Kidney (tissue), 14 donors: ENCODE data around the gene SNX2. TPM values are rescaled to one million over a fixed set of nuclear protein-coding genes. Genes with fewer than 3 reads are reported as not detected.
"Not testable (repeated sequence)": the region's sequence is repeated elsewhere in the genome, so short reads cannot be mapped to it uniquely, and the experiment has no call there.

ENCODE experiments used
- DNase-seq, 5 donors: peaks; one replicate each; pipeline ENCODE4 v3.0.0-alpha.2; 2013 to 2020
- FAIRE-seq: peaks from 2 replicates; lab custom pipeline; 2012; peaks lifted over from hg19 to GRCh38; lab: Jason Lieb, UNC
- H3K27ac ChIP-seq, 2 donors: one replicate each; pipeline ENCODE4 v1.7.0; 2013; ENCODE audit warnings: low read depth in 2 of 2, low read length in 2 of 2, inconsistent platforms in 1 of 2
- H3K27me3 ChIP-seq: one replicate; pipeline ENCODE4 v1.7.1; 2013; ENCODE audit warnings: low read length, inconsistent platforms; ENCODE audit not compliant: control insufficient read depth, insufficient read depth
- H3K36me3 ChIP-seq, 3 donors: one replicate each; pipeline versions ENCODE4 v1.7.0 to v1.7.1; 2013; ENCODE audit warnings: low read length in 3 of 3, control low read depth in 1 of 3, inconsistent platforms in 1 of 3; ENCODE audit not compliant: insufficient read depth in 3 of 3, control insufficient read depth in 2 of 3
- H3K4me1 ChIP-seq, 3 donors: one replicate each; pipeline versions ENCODE4 v1.7.0 to v1.7.1; 2013; ENCODE audit warnings: low read length in 3 of 3, inconsistent platforms in 1 of 3, low read depth in 1 of 3; ENCODE audit not compliant: control insufficient read depth in 2 of 3, insufficient read depth in 2 of 3
- H3K4me3 ChIP-seq, 3 donors: one replicate each; pipeline versions ENCODE4 v1.7.0 to v1.8.1; 2013; ENCODE audit warnings: low read length in 3 of 3, control low read depth in 1 of 3, inconsistent platforms in 1 of 3
- H3K9ac ChIP-seq, 3 donors: one replicate each; pipeline versions ENCODE4 v1.7.0 to v1.7.1; 2013; ENCODE audit warnings: low read length in 3 of 3, control low read depth in 1 of 3, inconsistent platforms in 1 of 3
- H3K9me3 ChIP-seq, 3 donors: one replicate each; pipeline versions ENCODE4 v1.7.0 to v1.7.1; 2013; ENCODE audit warnings: low read length in 3 of 3, control low read depth in 1 of 3, inconsistent platforms in 1 of 3; ENCODE audit not compliant: control insufficient read depth in 2 of 3, insufficient read depth in 1 of 3
- intact Hi-C: fragments of 100-400 bp; cut with DNase I; formaldehyde crosslinking; loops from one replicate; pipeline ENCODE4 v1.11.1; 2022
- polyA plus RNA-seq: library from polyadenylated mRNA; stranded (reverse); fragments of 350-450 nt; fragmentation: Illumina TruSeq; extraction: RNeasy Lipid Tissue Mini Kit (QIAGEN cat#74804); gene quantifications from one replicate; pipeline ENCODE4 v1.2.3, GENCODE V29; 2014; ENCODE audit warnings: low read depth, low replicate concordance; ENCODE audit not compliant: insufficient read depth
- total RNA-seq: library from RNA; stranded (reverse); fragmentation: NEBNext Ultra II Directional; extraction: Animal tissue kit (Norgen Biotek cat#: 25700); gene quantifications from one replicate; pipeline ENCODE4 v1.2.1, GENCODE V29; 2021
- TF ChIP-seq, protein P1 (sequence below): IDR thresholded peaks from 3 replicates; pipeline ENCODE4 v1.5.1; 2012; ENCODE audit warnings: mild to moderate bottlenecking, moderate library complexity, borderline replicate concordance; ENCODE audit not compliant: insufficient read depth; ENCODE audit errors: extremely low read depth
- donor health status: control.
- donor health status: control.
- donor health status: control.
- donor health status: control.
- donor health status: control.
- donor health status: DM: yes; HTN: yes; CAD: no.
- donor health status: Normal renal cell carcinoma (clear cell type).

Gene SNX2
- total and polyA plus RNA-seq, 2 donors from 2014 or later, result 75.8 to 81.3 TPM

DNA sequence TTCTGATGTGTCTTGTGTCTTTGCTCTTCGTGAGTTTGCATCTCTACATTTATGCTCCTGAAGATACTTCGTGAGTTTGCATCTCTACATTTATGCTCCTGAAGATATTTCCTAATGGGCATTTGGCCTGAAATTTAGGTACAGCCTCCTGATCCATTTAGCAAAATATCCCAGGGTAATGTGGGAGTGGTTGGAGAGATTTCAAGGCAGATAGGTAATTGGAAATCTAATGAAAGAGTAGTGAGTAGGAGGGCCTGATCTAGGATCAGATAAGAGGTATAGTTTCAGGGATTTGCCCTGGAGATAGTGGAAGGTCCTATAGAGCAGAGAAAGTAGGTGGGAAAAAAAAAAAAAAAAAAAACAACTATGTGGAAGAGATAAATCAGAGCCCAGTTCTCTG lies 14.6 kb upstream of the SNX2 start:
- FAIRE-seq, result no peak
- TF ChIP-seq, protein P1, sequence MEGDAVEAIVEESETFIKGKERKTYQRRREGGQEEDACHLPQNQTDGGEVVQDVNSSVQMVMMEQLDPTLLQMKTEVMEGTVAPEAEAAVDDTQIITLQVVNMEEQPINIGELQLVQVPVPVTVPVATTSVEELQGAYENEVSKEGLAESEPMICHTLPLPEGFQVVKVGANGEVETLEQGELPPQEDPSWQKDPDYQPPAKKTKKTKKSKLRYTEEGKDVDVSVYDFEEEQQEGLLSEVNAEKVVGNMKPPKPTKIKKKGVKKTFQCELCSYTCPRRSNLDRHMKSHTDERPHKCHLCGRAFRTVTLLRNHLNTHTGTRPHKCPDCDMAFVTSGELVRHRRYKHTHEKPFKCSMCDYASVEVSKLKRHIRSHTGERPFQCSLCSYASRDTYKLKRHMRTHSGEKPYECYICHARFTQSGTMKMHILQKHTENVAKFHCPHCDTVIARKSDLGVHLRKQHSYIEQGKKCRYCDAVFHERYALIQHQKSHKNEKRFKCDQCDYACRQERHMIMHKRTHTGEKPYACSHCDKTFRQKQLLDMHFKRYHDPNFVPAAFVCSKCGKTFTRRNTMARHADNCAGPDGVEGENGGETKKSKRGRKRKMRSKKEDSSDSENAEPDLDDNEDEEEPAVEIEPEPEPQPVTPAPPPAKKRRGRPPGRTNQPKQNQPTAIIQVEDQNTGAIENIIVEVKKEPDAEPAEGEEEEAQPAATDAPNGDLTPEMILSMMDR, result no peak
- H3K27ac ChIP-seq, result no peak overlapping the region
- no peaks in the 10 kb centered on the region for H3K4me1 ChIP-seq
- intact Hi-C loops, result no loop called here
- no peaks in the 10 kb centered on the region for H3K27me3 ChIP-seq
- no peak overlapping the region for H3K9ac ChIP-seq
- no peak overlapping the region for H3K4me3 ChIP-seq
- H3K36me3 ChIP-seq, result no peaks in the 10 kb centered on the region
- no peaks in the 10 kb centered on the region for H3K9me3 ChIP-seq
- no peak for DNase-seq

DNA sequence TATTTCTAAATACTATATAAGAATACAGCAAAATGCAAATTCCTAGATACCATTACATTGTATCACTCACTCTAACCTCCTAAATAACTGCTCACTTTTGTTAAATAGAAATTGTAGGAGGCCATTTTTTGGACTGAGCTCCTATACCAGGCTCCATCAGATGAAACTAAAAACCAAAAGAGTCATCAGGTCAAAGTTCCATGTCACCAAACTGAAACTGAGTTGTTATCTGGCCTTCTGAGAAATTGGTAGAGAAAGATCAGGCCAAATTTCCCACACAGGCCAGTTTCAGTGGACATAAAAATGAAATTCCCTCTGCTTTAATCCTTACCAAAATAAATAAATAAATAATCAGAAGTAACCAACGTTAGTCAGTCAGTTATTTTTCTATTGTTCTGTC lies 13.8 kb upstream of the SNX2 start:
- TF ChIP-seq, protein P1, result no peak
- H3K9me3 ChIP-seq, result no peaks in the 10 kb centered on the region
- H3K36me3 ChIP-seq, result no peaks in the 10 kb centered on the region
- no peak for FAIRE-seq
- intact Hi-C loops, result no loop called here
- H3K4me1 ChIP-seq, result no peaks in the 10 kb centered on the region
- H3K27me3 ChIP-seq, result no peaks in the 10 kb centered on the region
- DNase-seq, result no peak
- no peak overlapping the region for H3K27ac ChIP-seq
- no peak overlapping the region for H3K4me3 ChIP-seq
- H3K9ac ChIP-seq, result no peak overlapping the region

DNA sequence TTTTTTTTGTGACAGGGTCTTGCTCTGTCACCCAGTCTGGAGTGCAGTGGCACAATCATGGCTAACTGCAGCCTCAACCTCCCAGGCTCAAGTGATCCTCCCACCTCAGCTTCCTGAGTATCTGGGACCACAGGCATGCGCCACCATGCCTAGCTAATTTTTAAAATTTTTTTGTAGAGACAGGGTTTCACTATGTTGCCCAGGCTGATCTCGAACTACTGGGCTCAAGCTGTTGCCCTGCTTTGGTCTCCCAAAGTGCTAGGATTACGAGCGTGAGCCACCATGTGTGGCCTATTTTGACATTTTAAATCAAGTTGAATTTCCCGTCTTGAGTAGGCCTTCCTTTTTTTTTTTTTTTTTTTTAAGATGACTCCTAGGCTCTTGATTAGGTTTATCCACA lies 13.0 kb upstream of the SNX2 start:
- H3K4me3 ChIP-seq, H3K9ac ChIP-seq, DNase-seq, intact Hi-C loops, FAIRE-seq, H3K27me3 ChIP-seq, H3K4me1 ChIP-seq, H3K9me3 ChIP-seq, H3K27ac ChIP-seq, H3K36me3 ChIP-seq: not testable (repeated sequence)

DNA sequence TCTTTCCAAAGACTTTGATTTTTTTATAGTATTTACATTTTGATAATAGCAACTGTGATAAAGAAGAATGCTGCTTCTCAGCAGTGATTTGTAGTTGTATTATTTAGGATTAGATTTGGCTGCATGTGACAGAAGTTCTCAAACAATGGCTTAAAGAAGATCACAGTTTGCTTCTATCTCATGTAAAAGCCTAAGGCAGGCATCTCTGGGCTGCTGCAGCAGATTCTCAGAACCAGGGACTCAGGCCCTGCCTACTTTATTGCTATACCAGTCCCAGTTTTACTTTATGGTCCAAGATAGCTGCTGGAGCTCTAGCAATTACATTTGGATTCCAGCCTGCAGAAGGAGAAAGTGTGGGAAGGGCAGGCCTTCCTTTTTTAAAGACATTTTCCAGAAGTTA lies 8.8 kb upstream of the SNX2 start:
- Histone ChIP-seq H3K4me1 (no peaks in the 10 kb centered on the region), H3K4me3 (no peak overlapping the region), H3K9me3 (no peaks in the 10 kb centered on the region), H3K36me3 (no peaks in the 10 kb centered on the region), H3K27ac (no peak overlapping the region), H3K27me3 (no peaks in the 10 kb centered on the region), H3K9ac (no peak overlapping the region)
- DNase-seq, result no peak
- intact Hi-C loops, result no loop called here
- TF ChIP-seq, protein P1, result no peak
- no peak for FAIRE-seq
